Stimulated activated CD4-positive, alpha-beta T cell treated with anti-CD3 and anti-CD28 coated beads, Interleukin-12 subunit alpha, Interleukin-12 subunit beta, amount 100 ng/mL, for 48 hours (primary cell): ENCODE results near the gene WBP1.
"Not testable (repeated sequence)": the region's sequence is repeated elsewhere in the genome, so short reads cannot be mapped to it uniquely, and the experiment has no call there.

Experiments used
- DNase-seq, 3 donors: peaks; one replicate each; pipeline ENCODE4 v3.0.0-alpha.2; 2020; ENCODE audit warnings: low read depth in 2 of 3, low spot score in 1 of 3

WBP1 gene

GRCh38 chr2:74481431-74481830, 23.2 kb downstream of the WBP1 start:
- no peak for DNase-seq

GRCh38 chr2:74481961-74482800, 23.9 kb downstream of the WBP1 start:
- no peak for DNase-seq

GRCh38 chr2:74482801-74483674, 24.8 kb downstream of the WBP1 start, which contains the start of the genes CCDC142 and TTC31:
TSS of gene CCDC142 (minus strand) at chr2:74482998. CDS start at chr2:74482837, 161 bp downstream.
TSS of gene TTC31 (plus strand) at chr2:74483081. CDS start at chr2:74483096, 15 bp downstream.
- peak; percentile 88 to 89 (median 89) for DNase-seq

- DNase-seq: not testable (repeated sequence)
Measured at GRCh38 chr2:74483675-74484164, 25.5 kb downstream of the WBP1 start.

- no peak for DNase-seq
Measured at GRCh38 chr2:74486141-74486540, 27.9 kb downstream of the WBP1 start.

- no peak for DNase-seq
Measured at GRCh38 chr2:74488643-74489481, 30.6 kb downstream of the WBP1 start.

GRCh38 chr2:74489906-74490305, 31.7 kb downstream of the WBP1 start:
- DNase-seq: no peak

GRCh38 chr2:74491648-74492544, 33.7 kb downstream of the WBP1 start:
- DNase-seq: no peak

GRCh38 chr2:74493546-74493945, 35.3 kb downstream of the WBP1 start:
- DNase-seq: no peak

- DNase-seq: no peak
Measured at GRCh38 chr2:74495440-74495839, 37.2 kb downstream of the WBP1 start.

GRCh38 chr2:74496997-74497776, 38.9 kb downstream of the WBP1 start:
- DNase-seq: no peak

- no peak for DNase-seq
Measured at GRCh38 chr2:74497777-74498499, 39.7 kb downstream of the WBP1 start.

- DNase-seq: no peak
Measured at GRCh38 chr2:74498500-74499266, 40.4 kb downstream of the WBP1 start.

GRCh38 chr2:74499267-74499939, 41.2 kb downstream of the WBP1 start, which contains the start of gene LBX2:
TSS of gene LBX2 (minus strand) at chr2:74499603. CDS start at chr2:74499537, 66 bp downstream.
- DNase-seq: no peak

GRCh38 chr2:74499940-74500577, 41.8 kb downstream of the WBP1 start:
- DNase-seq: no peak

GRCh38 chr2:74500578-74500946, 42.3 kb downstream of the WBP1 start:
- DNase-seq: no peak
